ENCODE data around the gene NAT9. TPM values are rescaled to one million over a fixed set of nuclear protein-coding genes. Genes with fewer than 3 reads are reported as not detected.

NAT9 gene
- total and polyA plus RNA-seq, 11 donors: 7.9 to 36.6 (median 18.2) TPM

GRCh38 chr17:74746922-74747321 is 29.2 kb downstream of the NAT9 start:
- H3K36me3 ChIP-seq: no peaks in the 10 kb centered on the region
- H3K27ac ChIP-seq: peak overlapping the region in 4 of 12 donors; percentile 41 to 92 (median 88)
- TF ChIP-seq POLR2A (IDR thresholded peaks at IDR 0.05): no peak
- TF ChIP-seq, protein P1, sequence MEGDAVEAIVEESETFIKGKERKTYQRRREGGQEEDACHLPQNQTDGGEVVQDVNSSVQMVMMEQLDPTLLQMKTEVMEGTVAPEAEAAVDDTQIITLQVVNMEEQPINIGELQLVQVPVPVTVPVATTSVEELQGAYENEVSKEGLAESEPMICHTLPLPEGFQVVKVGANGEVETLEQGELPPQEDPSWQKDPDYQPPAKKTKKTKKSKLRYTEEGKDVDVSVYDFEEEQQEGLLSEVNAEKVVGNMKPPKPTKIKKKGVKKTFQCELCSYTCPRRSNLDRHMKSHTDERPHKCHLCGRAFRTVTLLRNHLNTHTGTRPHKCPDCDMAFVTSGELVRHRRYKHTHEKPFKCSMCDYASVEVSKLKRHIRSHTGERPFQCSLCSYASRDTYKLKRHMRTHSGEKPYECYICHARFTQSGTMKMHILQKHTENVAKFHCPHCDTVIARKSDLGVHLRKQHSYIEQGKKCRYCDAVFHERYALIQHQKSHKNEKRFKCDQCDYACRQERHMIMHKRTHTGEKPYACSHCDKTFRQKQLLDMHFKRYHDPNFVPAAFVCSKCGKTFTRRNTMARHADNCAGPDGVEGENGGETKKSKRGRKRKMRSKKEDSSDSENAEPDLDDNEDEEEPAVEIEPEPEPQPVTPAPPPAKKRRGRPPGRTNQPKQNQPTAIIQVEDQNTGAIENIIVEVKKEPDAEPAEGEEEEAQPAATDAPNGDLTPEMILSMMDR (IDR thresholded peaks at IDR 0.05): no peak
- peaks cover 2 to 85% (median 40%) of the 10 kb centered on the region in 12 donors for H3K4me1 ChIP-seq
- intact Hi-C loops (cut with DNase I): loop anchor here in 2 of 10 donors (2.0 to 5.0 kb wide), 2 partner anchors 35 to 118 kb away; no protein-coding TSS in a partner anchor
- peak in 1 of 5 donors; percentile 58 for DNase-seq
- peaks cover 0 to under 1% (median 0%) of the 10 kb centered on the region in 9 donors for H3K27me3 ChIP-seq
- 26 to 41% (median 32%) methylated on average over 6 of the region's 6 CpGs for WGBS, 4 donors
- H3K9me3 ChIP-seq: no peaks in the 10 kb centered on the region
- no peak overlapping the region for H3K4me3 ChIP-seq
- no peak for ATAC-seq

DNA sequence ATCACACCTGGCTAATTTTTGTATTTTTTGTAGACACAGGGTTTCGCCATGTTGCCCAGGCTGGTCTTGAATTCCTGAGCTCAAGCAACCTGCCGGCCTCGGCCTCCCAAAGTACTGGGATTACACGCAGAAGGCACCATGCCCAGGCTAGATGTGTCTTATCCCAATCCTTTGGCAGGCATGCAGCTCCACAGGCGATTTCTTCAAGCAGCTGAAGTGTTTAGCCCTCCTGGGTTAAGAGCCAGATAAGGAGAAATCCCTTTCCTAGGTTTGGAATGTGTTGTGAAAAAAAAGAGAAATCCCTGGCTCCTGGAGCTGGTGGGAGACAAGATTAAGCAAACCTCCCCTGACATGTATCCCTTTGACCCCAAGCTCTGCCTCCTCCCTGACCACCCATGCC is 29.8 kb downstream of the NAT9 start:
- DNase-seq (no peak), ATAC-seq (no peak)
- intact Hi-C loops (cut with DNase I): loop anchor here in 2 of 10 donors (2.0 to 5.0 kb wide), 2 partner anchors 36 to 118 kb away; no protein-coding TSS in a partner anchor
- no peak for TF ChIP-seq POLR2A (IDR thresholded peaks at IDR 0.05)
- TF ChIP-seq, protein P1 (IDR thresholded peaks at IDR 0.05): no peak
- 83 to 87% (median 84%) methylated on average over 5 of the region's 5 CpGs for WGBS, 4 donors
- Histone ChIP-seq H3K4me3 (no peak overlapping the region), H3K9me3 (no peaks in the 10 kb centered on the region), H3K36me3 (no peaks in the 10 kb centered on the region), H3K27ac (peak overlapping the region in 3 of 12 donors; percentile 41 to 92 (median 89)), H3K4me1 (peaks cover 2 to 85% (median 38%) of the 10 kb centered on the region in 12 donors), H3K27me3 (peaks cover 0 to 4% (median 0%) of the 10 kb centered on the region in 9 donors)

GRCh38 chr17:74745548-74746177 is 30.5 kb downstream of the NAT9 start:
- H3K4me1 ChIP-seq: peaks cover 0 to 86% (median 32%) of the 10 kb centered on the region in 12 donors
- intact Hi-C loops (cut with DNase I): loop anchor here in 6 of 10 donors (2.0 to 5.0 kb wide), 5 partner anchors 23 to 119 kb away; no protein-coding TSS in a partner anchor
- DNase-seq (no peak), ATAC-seq (no peak)
- H3K9me3 ChIP-seq: no peaks in the 10 kb centered on the region
- no peak for TF ChIP-seq POLR2A (IDR thresholded peaks at IDR 0.05)
- TF ChIP-seq, protein P1 (IDR thresholded peaks at IDR 0.05): no peak
- H3K4me3 ChIP-seq: peak overlapping the region in 1 of 12 donors; percentile 28
- peak overlapping the region in 2 of 12 donors; percentile 80 for H3K27ac ChIP-seq
- peaks cover 0 to 8% (median under 1%) of the 10 kb centered on the region in 9 donors for H3K27me3 ChIP-seq
- WGBS, 4 donors: 78 to 93% (median 85%) methylated on average over 7 to 8 of the region's 8 CpGs
- H3K36me3 ChIP-seq: no peaks in the 10 kb centered on the region
